Measurements from ENCODE around the gene EFCAB6. TPM values are rescaled to one million over a fixed set of nuclear protein-coding genes. Genes with fewer than 3 reads are reported as not detected.

Gene EFCAB6
- total RNA-seq, 1 experiment from 2014 or later = 0.21 TPM

GRCh38 chr22:43531651-43532050 lies 280.5 kb downstream of the EFCAB6 start:
- TF ChIP-seq CTCF (IDR thresholded peaks at IDR 0.05) (no peak), SIN3A (IDR thresholded peaks at IDR 0.05; ENCODE audit: borderline replicate concordance, insufficient read depth, low read depth, low read length) (no peak), TCF7L2 (IDR thresholded peaks at IDR 0.05; ENCODE audit: low read depth, low read length) (no peak), POLR2AphosphoS5 (IDR thresholded peaks at IDR 0.05; ENCODE audit: low read depth, low read length) (no peak), REST (IDR thresholded peaks at IDR 0.05; ENCODE audit: insufficient read depth in 1 of 2, low read depth in 2 of 2, low read length in 1 of 2) (no peak)
- Histone ChIP-seq H3K4me1 (ENCODE audit: control insufficient read depth, insufficient read depth, low read length) (no peaks in the 10 kb centered on the region), H3K4me3 (ENCODE audit: low read depth in 2 of 2, low read length in 2 of 2) (no peak overlapping the region), H3K36me3 (ENCODE audit: control insufficient read depth, insufficient read depth, low read length) (no peaks in the 10 kb centered on the region), H3K9me3 (ENCODE audit: control insufficient read depth, insufficient read depth, low read depth, low read length) (no peaks in the 10 kb centered on the region), H3K27ac (ENCODE audit: low read length) (no peak overlapping the region), H3K27me3 (ENCODE audit: control insufficient read depth, insufficient read depth, low read length) (no peaks in the 10 kb centered on the region)
- DNase-seq (ENCODE audit: low read depth, low spot score) (no peak), ATAC-seq (no peak)
- in situ Hi-C loops (cut with HindIII; ENCODE audit: low pct_unique_long_range_greater_than_20kb, low sequenced_read_pairs) (no loop called here), intact Hi-C loops (cut with micrococcal nuclease; ENCODE audit: unreplicated experiment) (no loop called here)
- no TSS peak for BruUV-seq (replicated peaks)
- ChIA-PET CTCF (no interaction called here), POLR2A (no interaction called here)

- no peak overlapping the region for H3K27ac ChIP-seq (ENCODE audit: low read length)
- H3K27me3 ChIP-seq (ENCODE audit: control insufficient read depth, insufficient read depth, low read length) = no peaks in the 10 kb centered on the region
- no peaks in the 10 kb centered on the region for H3K4me1 ChIP-seq (ENCODE audit: control insufficient read depth, insufficient read depth, low read length)
- DNase-seq (ENCODE audit: low read depth, low spot score) (no peak), ATAC-seq (no peak)
- ChIA-PET CTCF (no interaction called here), POLR2A (no interaction called here)
- no peaks in the 10 kb centered on the region for H3K9me3 ChIP-seq (ENCODE audit: control insufficient read depth, insufficient read depth, low read depth, low read length)
- H3K36me3 ChIP-seq (ENCODE audit: control insufficient read depth, insufficient read depth, low read length) = no peaks in the 10 kb centered on the region
- H3K4me3 ChIP-seq (ENCODE audit: low read depth in 2 of 2, low read length in 2 of 2) = no peak overlapping the region
- in situ Hi-C loops (cut with HindIII; ENCODE audit: low pct_unique_long_range_greater_than_20kb, low sequenced_read_pairs) (no loop called here), intact Hi-C loops (cut with micrococcal nuclease; ENCODE audit: unreplicated experiment) (no loop called here)
- BruUV-seq (replicated peaks) = no TSS peak
- TF ChIP-seq TCF7L2 (IDR thresholded peaks at IDR 0.05; ENCODE audit: low read depth, low read length) (no peak), REST (IDR thresholded peaks at IDR 0.05; ENCODE audit: insufficient read depth in 1 of 2, low read depth in 2 of 2, low read length in 1 of 2) (no peak), CTCF (IDR thresholded peaks at IDR 0.05) (no peak), POLR2AphosphoS5 (IDR thresholded peaks at IDR 0.05; ENCODE audit: low read depth, low read length) (no peak), SIN3A (IDR thresholded peaks at IDR 0.05; ENCODE audit: borderline replicate concordance, insufficient read depth, low read depth, low read length) (no peak)
These were observed 281.5 kb downstream of the EFCAB6 start for GRCh38 chr22:43530349-43531201.
